Head of caudate nucleus (tissue), 42 donors: ENCODE results near the gene HSD3B1.
"Not testable (repeated sequence)": the region's sequence is repeated elsewhere in the genome, so short reads cannot be mapped to it uniquely, and the experiment has no call there.

ENCODE experiments used
- DNase-seq, 42 donors: peaks; one replicate each; pipeline versions ENCODE4 v3.0.0 to v3.0.0-alpha.2; 2020 to 2021; ENCODE audit warnings: mixed read lengths in 7 of 42
- intact Hi-C: fragments of 100-400 bp; cut with DNase I; formaldehyde crosslinking; loops from one replicate; pipeline ENCODE4 v1.15.0; 2022

Gene HSD3B1

DNA sequence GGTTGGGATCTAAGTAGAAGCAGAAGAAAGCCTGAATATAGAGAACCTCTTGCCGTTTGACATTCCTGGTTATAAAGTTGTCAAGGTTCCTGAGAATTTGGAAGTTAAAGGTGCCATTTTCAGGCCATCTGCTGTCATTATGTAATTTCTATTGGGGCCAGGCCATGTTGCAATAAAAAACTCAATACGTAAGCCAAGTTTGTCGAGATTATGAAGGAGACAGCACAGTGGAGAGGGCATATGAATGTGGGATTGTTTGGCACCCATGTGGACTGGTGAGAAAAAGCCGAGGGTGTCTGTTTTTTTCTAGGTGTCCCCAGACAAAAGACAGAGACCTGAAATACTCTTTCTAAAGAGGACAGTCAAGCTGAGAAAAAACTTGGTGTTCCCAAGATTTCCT, 18.8 kb upstream of the HSD3B1 start:
- intact Hi-C loops, result no loop called here
- DNase-seq, result no peak

DNA sequence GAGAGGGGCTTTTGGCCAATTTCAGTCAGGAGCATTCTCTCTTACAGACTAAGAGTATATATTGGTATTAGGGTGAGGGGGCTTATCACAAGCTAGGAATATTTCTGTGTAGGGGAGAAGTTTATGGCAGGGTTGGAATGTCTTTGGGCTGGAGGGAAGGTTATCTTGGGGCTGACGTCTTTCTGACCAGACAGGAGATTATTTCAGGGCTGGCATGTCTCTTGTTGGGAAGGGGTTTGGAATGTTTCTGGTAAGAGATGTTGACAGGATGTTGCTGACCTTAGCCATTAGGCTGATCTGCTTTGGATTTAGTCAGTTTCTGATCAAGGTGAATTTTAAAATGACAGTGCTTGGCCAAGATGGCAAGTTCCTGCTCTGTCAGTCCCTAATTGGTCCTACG, 17.8 kb upstream of the HSD3B1 start:
- no peak for DNase-seq
- intact Hi-C loops, result no loop called here

DNA sequence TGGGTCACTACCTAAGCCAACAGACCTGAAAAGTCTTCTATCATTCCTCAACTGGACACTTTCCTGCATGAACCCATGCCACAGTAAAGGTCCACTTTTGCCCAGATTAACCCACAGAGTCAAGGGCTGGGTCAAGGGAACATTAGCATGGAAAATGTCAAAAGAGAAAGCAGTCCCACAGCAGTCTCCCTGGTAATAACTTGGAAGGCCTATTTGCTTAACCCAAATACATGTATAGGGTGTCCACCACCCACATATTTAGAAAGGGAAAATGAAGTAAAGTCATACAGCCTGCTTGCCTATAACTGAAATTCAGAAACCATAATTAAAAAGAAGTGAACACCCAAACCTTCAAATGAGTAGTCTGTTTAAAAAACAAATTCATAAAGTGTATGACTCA, 16.1 kb upstream of the HSD3B1 start:
- intact Hi-C loops, result no loop called here
- no peak for DNase-seq

DNA sequence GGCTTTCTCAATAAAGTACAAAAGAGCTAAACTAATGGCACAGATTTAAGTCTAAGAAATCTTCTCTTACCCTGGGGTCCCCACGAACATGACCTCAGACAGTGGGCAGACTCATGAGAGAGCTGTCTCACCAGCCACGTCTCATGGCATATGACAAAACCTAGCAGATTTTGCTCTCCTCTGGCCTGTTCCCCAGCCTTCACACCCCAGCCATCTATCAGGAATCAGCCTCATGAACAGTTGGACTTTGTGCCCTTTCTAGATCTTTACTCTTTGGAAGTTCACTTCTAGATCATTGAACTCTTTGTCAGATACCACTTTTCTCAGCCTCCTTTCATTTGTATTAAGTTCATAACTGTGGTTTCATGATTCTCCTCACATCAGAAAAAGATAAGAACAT, 14.2 kb upstream of the HSD3B1 start:
- intact Hi-C loops, result no loop called here
- DNase-seq, result no peak

DNA sequence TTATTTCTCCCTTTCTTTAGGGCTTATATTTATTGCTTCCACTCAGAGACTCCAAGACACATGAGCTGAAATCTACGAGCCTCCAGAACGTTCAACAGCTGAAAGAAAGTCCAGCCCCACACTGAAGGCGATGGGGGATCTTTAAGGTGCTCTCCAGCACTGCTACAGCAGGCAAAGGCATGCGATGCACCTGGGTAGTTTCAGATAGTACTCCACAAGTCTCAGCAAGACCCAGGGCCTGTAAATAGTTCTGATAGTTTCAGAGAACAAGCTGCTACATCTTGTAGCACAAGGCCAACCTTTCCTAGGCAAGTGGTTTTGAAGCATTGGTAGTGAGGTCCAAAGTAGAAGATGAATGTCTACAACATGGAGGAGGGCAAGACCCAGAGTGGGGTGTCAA, 2.2 kb upstream of the HSD3B1 start:
- DNase-seq, result no peak
- intact Hi-C loops, result no loop called here

DNA sequence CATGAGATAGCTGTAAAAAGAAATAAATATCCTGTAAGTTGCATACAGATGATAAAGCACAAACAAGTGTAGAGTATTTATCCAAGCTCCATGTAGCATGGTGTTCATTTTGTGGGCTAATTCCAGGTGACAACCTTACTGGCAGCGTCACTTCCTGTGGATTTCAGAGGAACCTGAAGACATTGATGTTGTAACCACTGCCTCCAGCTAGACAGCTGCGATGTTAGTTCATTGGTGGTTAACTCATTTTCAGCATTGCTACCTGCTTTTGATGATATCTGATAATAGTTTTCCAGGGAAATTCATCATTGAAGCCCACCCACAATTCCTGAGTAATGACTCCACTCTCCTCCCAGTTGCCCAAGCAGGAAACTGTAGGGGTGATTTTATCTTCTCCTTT, 3.0 kb downstream of the HSD3B1 start:
- intact Hi-C loops, result no loop called here

DNA sequence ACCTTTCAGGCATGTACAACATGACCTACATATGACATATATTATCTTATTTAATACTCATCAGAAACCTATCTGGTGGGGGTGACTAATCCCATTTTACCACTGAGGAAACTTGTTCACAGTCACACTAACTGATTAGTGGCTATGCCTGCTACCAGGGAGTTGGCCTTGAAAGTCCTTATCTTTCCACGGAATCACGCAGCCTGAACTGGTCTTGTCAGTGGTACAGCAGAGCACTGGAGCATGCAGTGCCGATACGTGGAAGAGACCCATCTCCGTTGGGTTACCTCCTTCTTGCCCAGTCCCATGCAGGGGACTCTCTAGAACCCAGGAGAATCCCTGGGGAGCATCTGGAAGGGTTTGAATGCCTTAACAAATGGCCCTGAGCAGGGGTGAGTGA, 8.2 kb downstream of the HSD3B1 start:
- DNase-seq, result no peak
- intact Hi-C loops, result no loop called here

More for the DNA sequence above, 3.0 kb downstream of the HSD3B1 start:
- DNase-seq, result no peak

DNA sequence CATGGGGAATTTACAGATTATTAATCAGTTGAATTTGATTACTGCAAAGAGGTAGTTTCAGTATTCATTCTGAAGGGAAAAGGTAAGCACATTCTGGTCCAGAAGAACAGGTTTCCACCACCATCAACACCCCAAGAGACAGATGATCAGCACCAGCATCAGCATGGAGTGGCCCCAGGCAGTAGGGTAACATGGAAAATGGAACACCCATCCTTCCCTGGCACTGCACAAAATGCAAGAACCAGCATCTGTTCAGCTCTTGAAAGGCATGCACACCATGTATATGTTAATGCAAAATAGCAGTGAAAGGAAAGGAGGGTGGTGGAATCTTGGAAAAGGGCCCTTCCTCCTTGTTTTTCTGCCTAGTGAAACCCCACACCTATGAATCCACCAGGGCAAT, 9.2 kb downstream of the HSD3B1 start:
- intact Hi-C loops, result no loop called here
- DNase-seq, result no peak

DNA sequence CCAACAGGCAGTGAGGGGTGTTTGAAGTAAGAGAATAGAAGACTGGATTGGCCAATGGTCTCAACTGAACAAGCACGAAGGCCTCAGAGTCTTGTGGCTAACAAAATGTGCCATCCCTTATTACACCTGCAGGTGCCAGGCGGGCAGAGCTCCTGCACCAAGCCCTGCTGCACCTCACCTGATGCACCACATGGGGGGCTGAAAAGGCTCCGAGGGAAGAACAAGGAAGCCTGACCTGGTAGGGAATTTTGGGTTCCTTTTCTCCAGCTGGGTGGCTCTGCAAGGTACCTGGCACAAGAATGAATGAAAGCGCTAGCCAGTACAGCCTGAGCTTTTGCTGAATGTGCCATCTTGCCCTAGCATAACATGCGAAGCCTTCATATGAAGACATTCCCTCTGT, 9.7 kb downstream of the HSD3B1 start:
- intact Hi-C loops, result no loop called here
- no peak for DNase-seq

DNA sequence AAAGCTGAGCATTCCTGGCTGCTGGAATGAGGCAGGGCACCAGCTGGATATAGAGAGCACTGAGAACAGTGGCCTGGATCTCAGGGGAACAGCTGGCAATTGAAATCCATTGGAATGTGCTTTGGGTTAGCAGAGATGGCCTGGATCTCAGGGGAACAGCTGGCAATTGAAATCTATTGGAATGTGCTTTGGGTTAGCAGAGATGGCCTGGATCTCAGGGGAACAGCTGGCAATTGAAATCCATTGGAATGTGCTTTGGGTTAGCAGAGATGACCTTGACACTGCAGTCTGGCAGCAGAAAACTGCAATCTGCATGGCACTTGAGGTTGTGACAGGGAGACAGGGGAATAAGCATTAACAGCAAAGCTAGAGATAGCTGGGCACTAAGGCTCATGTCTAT, 10.7 kb downstream of the HSD3B1 start:
- intact Hi-C loops, DNase-seq: not testable (repeated sequence)

DNA sequence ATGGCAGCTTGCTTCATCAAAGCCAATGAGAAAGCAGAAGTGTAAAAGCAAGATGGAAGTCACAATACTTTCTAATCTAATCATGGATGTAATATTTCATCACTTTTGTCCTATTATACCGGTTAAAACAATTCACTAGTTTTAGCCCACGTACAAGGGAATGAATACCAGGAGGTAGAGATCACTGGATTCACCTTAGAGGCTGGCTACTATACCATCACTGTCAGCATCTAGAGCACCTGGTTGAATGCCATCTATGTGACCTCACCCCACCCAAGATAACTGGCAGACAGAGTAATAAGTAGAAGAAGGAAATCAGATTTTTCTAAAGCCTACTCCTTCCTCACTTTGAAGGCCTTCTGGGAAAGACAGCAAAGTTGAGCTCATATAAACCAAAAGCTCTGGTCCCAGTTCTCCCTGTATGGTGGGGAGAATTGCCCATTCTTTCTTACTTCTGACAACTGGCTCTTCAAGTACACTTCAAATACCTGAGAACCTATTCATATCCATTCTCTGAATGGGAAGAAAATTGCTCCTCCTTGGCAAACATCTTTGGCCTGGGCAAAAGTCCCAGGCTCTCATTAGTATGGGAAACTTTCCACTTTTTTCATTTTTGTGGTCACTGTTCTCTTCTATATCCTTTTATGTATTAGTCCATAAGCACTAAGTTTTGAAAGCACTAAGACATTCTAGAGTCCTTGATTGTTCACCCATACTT, 24.8 kb downstream of the HSD3B1 start:
- intact Hi-C loops, result no loop called here
- DNase-seq, result no peak

DNA sequence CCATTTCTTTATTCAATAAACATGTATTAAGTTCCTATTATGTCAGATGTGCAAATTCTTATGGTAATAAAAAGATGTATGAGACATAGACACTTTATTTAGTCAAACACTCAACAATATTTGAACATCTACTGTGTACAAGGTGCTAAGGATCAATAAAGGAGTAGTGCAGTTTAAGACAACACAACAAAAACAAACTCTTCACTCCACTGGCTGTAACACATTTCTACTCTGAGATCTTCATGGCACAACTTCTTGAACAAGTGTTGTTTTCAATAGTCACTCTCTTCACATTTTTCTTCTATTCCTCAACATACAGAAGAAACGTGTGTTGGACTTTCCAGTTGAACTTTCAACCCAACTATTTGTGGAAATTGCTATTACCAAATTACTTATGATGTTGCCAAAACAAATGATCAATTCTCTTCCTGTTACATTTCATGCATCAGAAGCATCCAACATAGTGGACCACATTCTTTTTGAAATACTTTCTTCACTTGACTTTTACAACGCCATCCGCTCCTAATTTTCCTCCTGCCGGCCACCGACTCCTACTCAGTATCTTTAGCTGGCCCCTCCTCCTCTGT, 25.4 kb downstream of the HSD3B1 start:
- DNase-seq, result no peak
- intact Hi-C loops, result no loop called here

DNA sequence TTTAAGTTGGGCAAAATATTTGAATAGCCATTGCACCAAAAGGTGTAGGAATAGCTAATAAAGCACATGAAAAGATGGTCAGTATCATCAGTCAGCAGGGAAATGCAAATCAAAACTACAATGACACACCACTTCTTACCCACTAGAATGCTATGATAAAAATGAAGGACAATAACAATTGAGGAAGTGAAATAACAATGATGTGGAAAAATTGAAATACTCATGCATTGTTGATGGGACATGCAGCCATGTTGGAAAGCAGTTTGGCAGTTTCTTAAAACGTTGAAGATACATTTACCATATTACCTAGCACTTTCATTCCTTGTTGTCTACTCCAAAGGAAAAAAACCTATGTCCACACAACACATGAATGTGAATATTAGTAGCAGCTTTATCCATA, 28.4 kb downstream of the HSD3B1 start:
- intact Hi-C loops, result no loop called here
- no peak for DNase-seq

DNA sequence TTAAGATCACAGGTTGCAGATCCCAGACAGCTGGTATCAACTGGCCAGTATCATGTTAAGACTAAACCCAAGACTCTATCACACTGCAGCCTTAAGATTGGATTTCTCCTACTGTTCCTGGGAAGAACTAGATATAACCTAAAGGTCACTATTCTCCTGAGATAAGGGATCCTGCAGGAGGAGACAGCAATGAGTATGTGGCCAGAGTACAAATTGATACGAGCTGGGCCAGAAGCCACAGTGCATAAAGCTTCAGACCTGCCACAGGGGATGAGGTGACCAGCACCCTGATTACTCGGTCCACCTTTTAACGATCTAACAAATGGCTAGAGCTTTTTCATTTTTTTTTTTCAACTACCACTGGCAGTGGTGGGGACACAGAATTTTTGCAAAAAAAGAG, 31.0 kb downstream of the HSD3B1 start:
- no peak for DNase-seq
- intact Hi-C loops, result no loop called here

DNA sequence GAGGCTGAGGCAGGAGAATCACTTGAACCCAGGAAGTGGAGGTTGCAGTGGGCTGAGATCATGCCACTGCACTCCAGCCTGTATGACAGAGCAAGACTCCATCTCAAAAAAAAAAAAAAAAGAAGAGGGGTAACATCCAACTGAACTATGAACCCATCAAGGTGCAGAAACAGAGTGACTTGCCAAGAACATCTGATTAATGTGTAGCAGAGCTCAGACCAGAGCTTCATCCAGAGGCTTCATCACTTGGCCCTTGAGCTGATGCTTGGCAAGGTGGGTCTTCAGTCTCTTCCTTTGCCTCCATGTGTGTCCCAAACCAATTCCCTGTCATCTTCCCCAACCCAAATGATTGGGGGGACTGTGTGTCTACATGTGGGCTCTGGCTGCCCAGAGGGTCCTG, 32.6 kb downstream of the HSD3B1 start:
- DNase-seq, result no peak
- intact Hi-C loops, result loop anchor here (10.0 kb wide), 1 partner anchor 65 kb away; no protein-coding TSS in a partner anchor

DNA sequence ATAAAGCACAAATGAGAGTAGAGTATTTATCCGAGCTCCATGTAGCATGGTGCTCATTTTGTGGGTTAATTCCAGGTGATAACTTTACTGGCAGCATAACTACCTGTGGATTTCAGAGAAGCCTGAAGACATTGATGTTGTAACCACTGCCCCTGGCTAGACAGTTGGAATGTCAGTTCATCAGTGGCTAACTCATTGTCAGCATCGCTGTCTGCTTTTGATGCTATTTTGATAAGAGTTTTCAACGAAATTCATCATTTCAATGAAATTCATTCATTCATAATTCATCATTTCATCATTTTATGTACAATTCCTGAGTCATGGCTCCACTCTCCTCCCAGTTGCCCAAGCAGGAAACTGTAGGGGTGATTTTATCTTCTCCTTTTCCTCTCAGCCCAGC, 34.4 kb downstream of the HSD3B1 start:
- no peak for DNase-seq
- intact Hi-C loops, result loop anchor here (10.0 kb wide), 1 partner anchor 63 kb away; no protein-coding TSS in a partner anchor

DNA sequence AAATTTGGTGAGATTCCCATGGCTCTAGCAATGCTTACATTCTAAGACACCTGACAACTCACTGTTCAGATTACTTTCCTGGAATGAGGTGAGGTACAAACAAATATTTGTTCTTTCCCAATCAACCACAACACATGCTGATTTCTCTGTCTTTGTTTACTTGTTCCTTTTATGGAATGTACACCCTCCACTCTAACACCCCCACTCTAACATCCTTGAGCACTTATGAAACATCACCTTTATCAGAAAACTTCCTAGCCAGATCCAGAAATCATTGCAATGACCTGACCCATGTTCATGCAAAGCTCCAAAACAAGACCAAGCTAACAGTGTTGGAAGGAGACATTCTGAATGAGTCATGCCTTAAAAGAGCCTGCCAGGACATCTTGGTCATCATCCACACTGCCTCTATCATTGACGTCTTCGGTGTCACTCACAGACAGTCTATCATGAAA, 35.5 kb downstream of the HSD3B1 start:
- intact Hi-C loops, result loop anchor here (10.0 kb wide), 1 partner anchor 62 kb away; no protein-coding TSS in a partner anchor
- DNase-seq, result no peak

DNA sequence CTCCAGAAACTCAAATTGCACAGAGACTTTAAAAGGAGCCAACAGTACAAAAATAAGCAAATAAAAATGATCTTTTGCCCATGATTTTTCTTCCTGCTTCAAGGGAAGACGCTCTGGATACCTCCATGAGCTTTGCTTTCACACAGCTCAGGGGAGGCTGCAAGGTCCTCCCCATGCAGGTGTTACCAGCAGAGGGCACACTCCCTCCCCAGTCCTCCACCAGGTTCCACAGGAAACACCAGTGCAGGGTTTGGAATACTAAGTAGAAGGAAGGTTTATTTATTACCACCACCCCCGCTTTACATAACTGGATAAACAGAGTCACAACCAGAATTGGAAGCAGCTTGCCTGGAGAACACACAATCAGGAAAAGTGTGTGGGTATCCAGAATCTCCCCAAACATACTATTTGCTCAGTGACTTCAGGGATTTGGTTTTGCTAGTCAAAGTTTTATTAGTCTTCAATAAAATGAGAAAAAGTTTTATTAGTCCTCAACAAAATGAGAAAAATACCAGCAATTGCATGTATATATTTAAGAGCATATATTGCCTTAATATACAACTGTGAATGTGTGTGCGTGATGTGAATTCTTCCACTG, 37.3 kb downstream of the HSD3B1 start:
- DNase-seq, result no peak
- intact Hi-C loops, result loop anchor here (10.0 kb wide), 1 partner anchor 61 kb away; no protein-coding TSS in a partner anchor

DNA sequence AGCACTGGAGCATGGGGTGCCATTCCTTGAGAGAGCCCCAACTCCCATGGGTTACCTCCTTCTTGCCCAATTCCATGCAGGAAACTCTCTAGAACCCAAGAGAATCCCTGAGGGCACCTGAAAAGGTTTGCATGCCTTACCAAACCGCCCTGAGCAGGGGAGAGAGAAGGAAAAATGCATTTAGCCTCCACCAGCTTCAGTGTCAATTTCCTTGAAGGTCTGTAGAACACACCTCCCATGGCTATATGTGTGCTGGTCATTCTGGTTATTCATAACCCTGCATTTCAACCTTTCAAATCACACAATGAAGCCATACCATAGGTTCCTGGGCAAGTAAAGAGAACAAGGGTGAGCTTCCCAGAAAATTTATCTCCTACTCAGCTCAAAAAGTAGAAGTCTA, 39.6 kb downstream of the HSD3B1 start:
- no peak for DNase-seq
- intact Hi-C loops, result loop anchor here (10.0 kb wide), 1 partner anchor 58 kb away; no protein-coding TSS in a partner anchor

DNA sequence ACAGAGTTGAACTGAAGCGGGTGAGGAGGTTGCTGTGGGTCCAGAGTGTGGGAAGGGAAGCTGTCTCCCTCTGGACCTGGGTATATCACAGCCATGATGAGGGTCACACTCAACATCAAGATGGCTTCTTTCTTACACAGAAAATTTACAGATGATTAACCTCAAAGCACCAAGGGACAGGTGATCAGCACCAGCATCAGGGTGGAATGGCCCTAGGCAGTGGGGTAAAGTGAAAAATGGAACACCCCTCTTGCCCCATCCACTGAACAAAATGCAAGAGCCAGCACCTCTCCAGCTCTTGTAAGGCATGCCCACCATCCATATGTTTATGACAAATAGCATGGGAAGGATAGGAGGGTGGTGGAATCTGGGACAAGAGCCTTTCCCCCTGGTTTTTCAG, 40.3 kb downstream of the HSD3B1 start:
- DNase-seq, result no peak
- intact Hi-C loops, result loop anchor here (10.0 kb wide), 1 partner anchor 57 kb away; no protein-coding TSS in a partner anchor
